ENCODE results near the gene MYCBP2. TPM values are rescaled to one million over a fixed set of nuclear protein-coding genes. Genes with fewer than 3 reads are reported as not detected.
"Not testable (repeated sequence)": the region's sequence is repeated elsewhere in the genome, so short reads cannot be mapped to it uniquely, and the experiment has no call there.

The MYCBP2 gene
- total and polyA plus RNA-seq, 4 donors: 23.2 to 130 (median 57.9) TPM

GRCh38 chr13:77349365-77349764, 22.5 kb upstream of the MYCBP2 start:
- Histone ChIP-seq H3K9me3 (ENCODE audit: control insufficient read depth in 4 of 4, insufficient read depth in 3 of 4, low read length in 3 of 4) (no peaks in the 10 kb centered on the region), H3K36me3 (ENCODE audit: control insufficient read depth in 4 of 4, insufficient read depth in 4 of 4, low read length in 4 of 4) (no peaks in the 10 kb centered on the region), H3K27me3 (ENCODE audit: control insufficient read depth in 3 of 3, insufficient read depth in 3 of 3, low read length in 2 of 3) (peaks cover 0 to 3% (median 0%) of the 10 kb centered on the region in 3 donors), H3K9ac (ENCODE audit: insufficient read depth in 1 of 2, low read length in 2 of 2) (no peak overlapping the region), H3K4me1 (ENCODE audit: control insufficient read depth in 5 of 5, insufficient read depth in 5 of 5, low read length in 5 of 5) (no peaks in the 10 kb centered on the region), H3K4me3 (no peak overlapping the region), H3K27ac (ENCODE audit: low read depth in 1 of 2, low read length in 1 of 2) (no peak overlapping the region)
- TF ChIP-seq, protein P1, sequence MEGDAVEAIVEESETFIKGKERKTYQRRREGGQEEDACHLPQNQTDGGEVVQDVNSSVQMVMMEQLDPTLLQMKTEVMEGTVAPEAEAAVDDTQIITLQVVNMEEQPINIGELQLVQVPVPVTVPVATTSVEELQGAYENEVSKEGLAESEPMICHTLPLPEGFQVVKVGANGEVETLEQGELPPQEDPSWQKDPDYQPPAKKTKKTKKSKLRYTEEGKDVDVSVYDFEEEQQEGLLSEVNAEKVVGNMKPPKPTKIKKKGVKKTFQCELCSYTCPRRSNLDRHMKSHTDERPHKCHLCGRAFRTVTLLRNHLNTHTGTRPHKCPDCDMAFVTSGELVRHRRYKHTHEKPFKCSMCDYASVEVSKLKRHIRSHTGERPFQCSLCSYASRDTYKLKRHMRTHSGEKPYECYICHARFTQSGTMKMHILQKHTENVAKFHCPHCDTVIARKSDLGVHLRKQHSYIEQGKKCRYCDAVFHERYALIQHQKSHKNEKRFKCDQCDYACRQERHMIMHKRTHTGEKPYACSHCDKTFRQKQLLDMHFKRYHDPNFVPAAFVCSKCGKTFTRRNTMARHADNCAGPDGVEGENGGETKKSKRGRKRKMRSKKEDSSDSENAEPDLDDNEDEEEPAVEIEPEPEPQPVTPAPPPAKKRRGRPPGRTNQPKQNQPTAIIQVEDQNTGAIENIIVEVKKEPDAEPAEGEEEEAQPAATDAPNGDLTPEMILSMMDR (IDR thresholded peaks at IDR 0.05; ENCODE audit: control extremely low read depth, extremely low read depth): no peak
- ATAC-seq (ENCODE audit: insufficient read depth, low FRiP score) (no peak), DNase-seq (no peak)
- 33 to 62% methylated on average over 1 of the region's 1 CpG for WGBS, 2 donors

DNA sequence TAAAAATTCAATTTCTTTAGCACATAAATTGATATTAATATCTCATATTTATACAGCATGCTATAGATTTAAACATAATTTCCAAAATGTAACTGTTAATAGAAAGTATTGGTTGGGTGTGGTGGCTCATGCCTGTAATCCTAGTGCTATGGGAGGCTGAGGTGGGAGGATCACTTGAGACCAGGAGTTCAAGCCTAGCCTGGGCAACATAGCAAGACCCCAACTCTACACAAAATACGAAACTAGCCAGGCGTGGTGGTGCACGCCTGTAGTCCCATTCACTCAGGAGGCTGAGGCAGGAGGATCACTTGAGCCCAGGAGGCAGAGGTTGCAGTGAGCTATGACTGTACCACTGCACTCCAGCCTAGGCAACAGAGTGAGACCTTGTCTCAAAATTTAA, 20.5 kb upstream of the MYCBP2 start:
- not testable (repeated sequence) for H3K9me3 ChIP-seq (ENCODE audit: control insufficient read depth in 4 of 4, insufficient read depth in 3 of 4, low read length in 3 of 4); H3K36me3 ChIP-seq (ENCODE audit: control insufficient read depth in 4 of 4, insufficient read depth in 4 of 4, low read length in 4 of 4); H3K4me1 ChIP-seq (ENCODE audit: control insufficient read depth in 5 of 5, insufficient read depth in 5 of 5, low read length in 5 of 5); H3K4me3 ChIP-seq; ATAC-seq (ENCODE audit: insufficient read depth, low FRiP score); H3K9ac ChIP-seq (ENCODE audit: insufficient read depth in 1 of 2, low read length in 2 of 2); H3K27me3 ChIP-seq (ENCODE audit: control insufficient read depth in 3 of 3, insufficient read depth in 3 of 3, low read length in 2 of 3); H3K27ac ChIP-seq (ENCODE audit: low read depth in 1 of 2, low read length in 1 of 2); DNase-seq
- 98 to 99% methylated on average over 3 of the region's 3 CpGs for WGBS, 2 donors

DNA sequence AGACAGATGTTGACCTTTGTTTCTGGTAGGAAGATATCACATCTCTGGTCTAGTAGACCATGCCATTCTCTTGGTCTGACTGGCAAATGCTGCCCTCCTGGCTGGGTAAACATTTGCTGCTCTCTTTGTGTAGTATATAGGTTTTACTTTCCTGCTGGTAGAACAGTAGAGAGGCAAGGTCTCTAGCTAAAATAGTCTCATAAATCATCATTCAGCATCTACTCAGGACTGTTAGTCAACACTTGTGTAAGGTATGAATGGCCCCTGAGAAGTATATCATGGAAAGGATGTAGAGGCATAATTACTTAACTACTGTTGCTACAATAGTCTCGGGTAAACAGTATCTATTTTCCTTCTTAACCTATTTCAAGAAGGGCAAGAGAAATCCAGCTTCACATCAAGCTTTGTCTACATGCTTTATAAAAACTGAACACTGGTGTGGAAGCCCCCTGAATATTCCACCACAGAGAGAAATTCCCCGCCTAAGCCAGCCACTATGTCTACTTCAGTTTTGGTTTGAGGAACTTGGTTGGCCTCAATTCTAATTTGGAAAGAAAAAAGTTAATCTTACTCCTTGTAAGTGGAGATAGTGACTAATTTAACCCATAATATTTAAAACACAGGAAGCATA, 18.4 kb upstream of the MYCBP2 start:
- TF ChIP-seq, protein P1 (IDR thresholded peaks at IDR 0.05; ENCODE audit: control extremely low read depth, extremely low read depth): no peak
- Histone ChIP-seq H3K4me1 (ENCODE audit: control insufficient read depth in 5 of 5, insufficient read depth in 5 of 5, low read length in 5 of 5) (no peaks in the 10 kb centered on the region), H3K27me3 (ENCODE audit: control insufficient read depth in 3 of 3, insufficient read depth in 3 of 3, low read length in 2 of 3) (peaks cover 0 to 3% (median 0%) of the 10 kb centered on the region in 3 donors), H3K4me3 (no peak overlapping the region), H3K9me3 (ENCODE audit: control insufficient read depth in 4 of 4, insufficient read depth in 3 of 4, low read length in 3 of 4) (no peaks in the 10 kb centered on the region), H3K9ac (ENCODE audit: insufficient read depth in 1 of 2, low read length in 2 of 2) (no peak overlapping the region), H3K36me3 (ENCODE audit: control insufficient read depth in 4 of 4, insufficient read depth in 4 of 4, low read length in 4 of 4) (no peaks in the 10 kb centered on the region), H3K27ac (ENCODE audit: low read depth in 1 of 2, low read length in 1 of 2) (no peak overlapping the region)
- 44 to 52% methylated on average over 2 of the region's 2 CpGs for WGBS, 2 donors
- no peak for ATAC-seq (ENCODE audit: insufficient read depth, low FRiP score)
- DNase-seq: no peak

- no peak for DNase-seq
These were observed 16.9 kb upstream of the MYCBP2 start for GRCh38 chr13:77343841-77344240.

More at GRCh38 chr13:77343841-77344240, 16.9 kb upstream of the MYCBP2 start:
- H3K9me3 ChIP-seq (ENCODE audit: control insufficient read depth in 4 of 4, insufficient read depth in 3 of 4, low read length in 3 of 4): no peaks in the 10 kb centered on the region
- peaks cover 0 to 3% (median 0%) of the 10 kb centered on the region in 5 donors for H3K4me1 ChIP-seq (ENCODE audit: control insufficient read depth in 5 of 5, insufficient read depth in 5 of 5, low read length in 5 of 5)
- H3K27me3 ChIP-seq (ENCODE audit: control insufficient read depth in 3 of 3, insufficient read depth in 3 of 3, low read length in 2 of 3): peaks cover 0 to 3% (median 0%) of the 10 kb centered on the region in 3 donors
- no peak overlapping the region for H3K27ac ChIP-seq (ENCODE audit: low read depth in 1 of 2, low read length in 1 of 2)
- H3K9ac ChIP-seq (ENCODE audit: insufficient read depth in 1 of 2, low read length in 2 of 2): no peak overlapping the region
- no peaks in the 10 kb centered on the region for H3K36me3 ChIP-seq (ENCODE audit: control insufficient read depth in 4 of 4, insufficient read depth in 4 of 4, low read length in 4 of 4)
- WGBS, 2 donors: 94 to 99% methylated on average over 4 of the region's 4 CpGs
- no peak for ATAC-seq (ENCODE audit: insufficient read depth, low FRiP score)
- TF ChIP-seq, protein P1 (IDR thresholded peaks at IDR 0.05; ENCODE audit: control extremely low read depth, extremely low read depth): no peak
- no peak overlapping the region for H3K4me3 ChIP-seq

All from lung (tissue), 12 donors.